Neuronal stem cell (in vitro differentiated cells): ENCODE measurements around the gene EBI3.

Source experiments
- DNase-seq: peaks from one replicate; pipeline ENCODE4 v3.0.0-alpha.2; 2013; ENCODE audit warnings: low spot score
- H2AFZ ChIP-seq: one replicate; pipeline ENCODE4 v1.6.1; 2013; ENCODE audit warnings: mild to moderate bottlenecking, low read length, inconsistent platforms
- H2AK5ac ChIP-seq: 2 replicates; pipeline ENCODE4 v1.6.1; 2013; ENCODE audit warnings: low read depth, mild to moderate bottlenecking, inconsistent platforms, low read length, moderate library complexity, mixed read lengths
- H2BK120ac ChIP-seq: 2 replicates; pipeline ENCODE4 v1.6.1; 2013; ENCODE audit warnings: low read depth, mild to moderate bottlenecking, inconsistent platforms, low read length, moderate library complexity, mixed read lengths
- H2BK12ac ChIP-seq: one replicate; pipeline ENCODE4 v1.6.1; 2013; ENCODE audit warnings: low read length, inconsistent platforms
- H2BK15ac ChIP-seq: 2 replicates; pipeline ENCODE4 v1.6.1; 2013; ENCODE audit warnings: mild to moderate bottlenecking, low read length, inconsistent platforms, mixed read lengths
- H2BK5ac ChIP-seq: one replicate; pipeline ENCODE4 v1.6.1; 2013; ENCODE audit warnings: inconsistent platforms, mild to moderate bottlenecking, low read length, moderate library complexity
- H3K14ac ChIP-seq: one replicate; pipeline ENCODE4 v1.6.1; 2013; ENCODE audit warnings: low read length, inconsistent platforms
- H3K18ac ChIP-seq: 2 replicates; pipeline ENCODE4 v1.6.1; 2013; ENCODE audit warnings: low read length, inconsistent platforms
- H3K23ac ChIP-seq: 2 replicates; pipeline ENCODE4 v1.6.1; 2013; ENCODE audit warnings: low read depth, mild to moderate bottlenecking, mixed read lengths, low read length, inconsistent platforms; ENCODE audit not compliant: poor library complexity
- H3K27ac ChIP-seq: replicated peaks from 3 replicates; pipeline ENCODE4 v1.5.1; 2013; ENCODE audit warnings: low read length, inconsistent platforms
- H3K27me3 ChIP-seq, 3 experiments: 2 replicates each; pipeline ENCODE4 v1.6.1; 2013; ENCODE audit warnings: low read length in 3 of 3, mild to moderate bottlenecking in 2 of 3, inconsistent platforms in 1 of 3, low read depth in 1 of 3, mixed read lengths in 1 of 3, moderate library complexity in 1 of 3; ENCODE audit not compliant: control insufficient read depth in 3 of 3, insufficient read depth in 3 of 3
- H3K36me3 ChIP-seq, 2 donors: replicated peaks in 1 of 2; 2 replicates each; pipeline ENCODE4 v1.6.1; 2013; ENCODE audit warnings: low read length in 2 of 2; ENCODE audit not compliant: control insufficient read depth in 2 of 2, insufficient read depth in 2 of 2
- H3K4ac ChIP-seq: 2 replicates; pipeline ENCODE4 v1.6.1; 2013; ENCODE audit warnings: inconsistent platforms, mild to moderate bottlenecking, low read length, moderate library complexity
- H3K4me1 ChIP-seq, 2 donors: 1 replicate in 1 of 2; 2 replicates in 1 of 2; pipeline ENCODE4 v1.6.1; 2013; ENCODE audit warnings: low read length in 2 of 2, low read depth in 1 of 2; ENCODE audit not compliant: control insufficient read depth in 2 of 2, insufficient read depth in 1 of 2
- H3K4me2 ChIP-seq: one replicate; pipeline ENCODE4 v1.6.1; 2013; ENCODE audit warnings: mild to moderate bottlenecking, low read length, inconsistent platforms; ENCODE audit not compliant: insufficient read depth, poor library complexity, severe bottlenecking
- H3K4me3 ChIP-seq, 2 donors: 2 replicates each; pipeline ENCODE4 v1.5.1; 2013; ENCODE audit warnings: low read length in 2 of 2, mild to moderate bottlenecking in 2 of 2, inconsistent platforms in 1 of 2, moderate library complexity in 1 of 2
- H3K79me1 ChIP-seq: one replicate; pipeline ENCODE4 v1.6.1; 2013; ENCODE audit warnings: low read depth, mild to moderate bottlenecking, inconsistent platforms, low read length, moderate library complexity
- H3K9ac ChIP-seq: one replicate; pipeline ENCODE4 v1.6.1; 2013; ENCODE audit warnings: mild to moderate bottlenecking, low read depth, low read length, inconsistent platforms; ENCODE audit not compliant: poor library complexity
- H3K9me3 ChIP-seq, 2 donors: replicated peaks in 1 of 2; 2 replicates each; pipeline versions ENCODE3 to v1.6.1; 2013; ENCODE audit warnings: low read length in 2 of 2, mild to moderate bottlenecking in 2 of 2, inconsistent platforms in 1 of 2, low read depth in 1 of 2, mixed read lengths in 1 of 2, moderate library complexity in 1 of 2; ENCODE audit not compliant: control insufficient read depth in 2 of 2, insufficient read depth in 1 of 2
- H4K8ac ChIP-seq: one replicate; pipeline ENCODE4 v1.6.1; 2013; ENCODE audit warnings: low read depth, mild to moderate bottlenecking, inconsistent platforms, low read length, moderate library complexity
- H4K91ac ChIP-seq: one replicate; pipeline ENCODE4 v1.6.1; 2013; ENCODE audit warnings: low read length, low read depth, mild to moderate bottlenecking, inconsistent platforms; ENCODE audit not compliant: poor library complexity
- WGBS, 2 donors: extraction: QIAGEN DNeasy Blood & Tissue Kit; methylation state at CpG; one replicate each; pipeline ENCODE4 v1.1.7; 2013; ENCODE audit warnings: missing lambda C conversion rate in 2 of 2, mixed read lengths in 1 of 2; ENCODE audit not compliant: insufficient read length in 2 of 2, insufficient replicate concordance in 1 of 2; ENCODE audit errors: extremely low coverage in 2 of 2; 5-methylcytosine and 5-hydroxymethylcytosine counted together

EBI3 gene

GRCh38 chr19:4194353-4194752 lies 35.0 kb upstream of the EBI3 start:
- H3K36me3 ChIP-seq, result no peaks in the 10 kb centered on the region
- peaks cover 0 to 19% (median 17%) of the 10 kb centered on the region in 3 experiments for H3K27me3 ChIP-seq
- H2BK120ac ChIP-seq, result no peak overlapping the region
- H3K23ac ChIP-seq, result no peak overlapping the region
- H3K14ac ChIP-seq, result no peak overlapping the region
- no peak overlapping the region for H2BK12ac ChIP-seq
- no peak for DNase-seq
- H3K4me1 ChIP-seq, result peaks cover 0 to 1% of the 10 kb centered on the region in 2 donors
- no peak overlapping the region for H4K91ac ChIP-seq
- H4K8ac ChIP-seq, result no peak overlapping the region
- H3K4me2 ChIP-seq, result no peak overlapping the region
- no CpG with 5 or more reads among the region's 7 CpGs for WGBS, 2 donors
- H2BK15ac ChIP-seq, result no peak overlapping the region
- peak overlapping the region; percentile 20 for H2AFZ ChIP-seq
- H2AK5ac ChIP-seq, result no peak overlapping the region
- H3K79me1 ChIP-seq, result no peaks in the 10 kb centered on the region
- H3K9me3 ChIP-seq, result peaks cover 0 to 5% of the 10 kb centered on the region in 2 donors
- no peak overlapping the region for H3K4me3 ChIP-seq
- H2BK5ac ChIP-seq, result no peak overlapping the region
- no peak overlapping the region for H3K9ac ChIP-seq
- H3K27ac ChIP-seq, result no peak overlapping the region
- H3K18ac ChIP-seq, result no peak overlapping the region
- no peak overlapping the region for H3K4ac ChIP-seq

- Histone ChIP-seq H3K18ac (no peak overlapping the region), H3K27me3 (peaks cover 0 to 30% (median 26%) of the 10 kb centered on the region in 3 experiments), H2BK12ac (no peak overlapping the region), H3K23ac (no peak overlapping the region), H2BK120ac (no peak overlapping the region), H2AK5ac (no peak overlapping the region), H2AFZ (no peak overlapping the region), H3K79me1 (no peaks in the 10 kb centered on the region), H3K14ac (no peak overlapping the region), H3K9me3 (peaks cover 0 to 5% of the 10 kb centered on the region in 2 donors), H3K9ac (no peak overlapping the region), H2BK15ac (no peak overlapping the region), H4K8ac (no peak overlapping the region), H3K4ac (no peak overlapping the region), H3K4me3 (no peak overlapping the region), H3K4me1 (peaks cover 0 to 1% of the 10 kb centered on the region in 2 donors), H2BK5ac (no peak overlapping the region), H3K27ac (no peak overlapping the region), H4K91ac (no peak overlapping the region), H3K36me3 (no peaks in the 10 kb centered on the region), H3K4me2 (no peak overlapping the region)
- no CpG with 5 or more reads among the region's 8 CpGs for WGBS, 2 donors
- DNase-seq, result no peak
Observed at GRCh38 chr19:4196009-4196408, 33.3 kb upstream of the EBI3 start.

DNA sequence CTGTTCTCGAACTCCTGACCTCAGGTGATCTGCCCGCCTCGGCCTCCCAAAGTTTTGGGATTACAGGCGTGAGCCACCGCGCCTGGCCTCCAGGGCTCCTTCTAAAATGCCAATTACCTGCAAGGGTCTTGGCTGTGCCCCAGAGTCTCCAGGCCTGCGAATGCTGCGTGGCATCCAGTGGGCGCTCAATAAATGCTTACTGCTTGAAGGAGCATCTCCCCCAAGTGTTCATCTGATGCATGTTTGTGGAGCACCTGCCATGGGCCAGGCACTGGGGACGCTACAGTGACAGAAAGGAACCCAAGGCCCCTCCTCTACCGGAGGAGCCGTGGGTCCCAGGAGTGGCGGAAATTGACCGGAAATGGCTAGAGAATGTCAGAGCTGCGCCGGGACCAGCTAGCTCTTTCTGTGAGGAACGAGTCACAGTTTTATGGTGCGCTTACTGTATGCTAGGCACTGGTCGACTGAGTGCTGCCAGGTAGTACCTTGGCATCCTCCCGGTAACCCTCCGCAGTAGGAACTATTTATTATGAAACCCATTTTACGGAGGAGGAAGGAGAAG lies 32.7 kb upstream of the EBI3 start:
- Histone ChIP-seq H3K14ac (no peak overlapping the region), H3K27me3 (peaks cover 0 to 30% (median 26%) of the 10 kb centered on the region in 3 experiments)
- no CpG with 5 or more reads among the region's 22 CpGs for WGBS, 2 donors

DNA sequence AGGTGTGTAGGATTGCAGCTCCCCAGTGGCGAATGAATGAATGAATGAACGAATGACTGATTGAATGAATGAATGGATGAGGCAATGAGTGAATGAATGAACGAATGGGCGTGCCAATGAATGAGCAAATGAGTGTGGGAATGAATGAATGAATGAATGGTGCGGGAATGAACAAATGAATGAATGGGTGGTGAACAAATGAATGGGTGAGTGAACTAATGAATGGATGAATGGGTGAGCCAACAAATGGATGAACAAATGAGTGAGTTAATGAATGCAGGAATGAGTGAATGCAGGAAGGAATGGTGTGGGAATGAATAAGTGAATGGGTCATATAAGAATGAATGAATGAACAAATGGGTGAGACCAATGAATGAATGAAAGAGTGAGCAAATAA lies 32.1 kb upstream of the EBI3 start:
- H3K36me3 ChIP-seq, result no peaks in the 10 kb centered on the region
- no peaks in the 10 kb centered on the region for H3K79me1 ChIP-seq
- H3K4me2 ChIP-seq, result no peak overlapping the region
- no peak overlapping the region for H3K18ac ChIP-seq
- H2BK12ac ChIP-seq, result no peak overlapping the region
- peaks cover 0 to 30% (median 26%) of the 10 kb centered on the region in 3 experiments for H3K27me3 ChIP-seq
- H3K23ac ChIP-seq, result no peak overlapping the region
- no peak overlapping the region for H3K4ac ChIP-seq
- no peak overlapping the region for H3K27ac ChIP-seq
- H2AFZ ChIP-seq, result no peak overlapping the region
- peaks cover 0 to 1% of the 10 kb centered on the region in 2 donors for H3K4me1 ChIP-seq
- H3K14ac ChIP-seq, result no peak overlapping the region
- WGBS, 2 donors, result no CpG with 5 or more reads among the region's 5 CpGs
- no peak overlapping the region for H2BK5ac ChIP-seq
- no peak overlapping the region for H2AK5ac ChIP-seq
- peaks cover 0 to 5% of the 10 kb centered on the region in 2 donors for H3K9me3 ChIP-seq
- H3K9ac ChIP-seq, result no peak overlapping the region
- no peak overlapping the region for H2BK15ac ChIP-seq
- H4K91ac ChIP-seq, result no peak overlapping the region
- H4K8ac ChIP-seq, result no peak overlapping the region
- no peak overlapping the region for H2BK120ac ChIP-seq
- H3K4me3 ChIP-seq, result no peak overlapping the region
- no peak for DNase-seq

More for the DNA sequence above, 32.7 kb upstream of the EBI3 start:
- Histone ChIP-seq H4K91ac (no peak overlapping the region), H3K4ac (no peak overlapping the region), H3K27ac (no peak overlapping the region), H3K4me2 (peak overlapping the region; percentile 4), H3K4me3 (no peak overlapping the region), H3K79me1 (no peaks in the 10 kb centered on the region), H2BK12ac (no peak overlapping the region), H3K23ac (no peak overlapping the region), H2BK5ac (no peak overlapping the region), H2AFZ (no peak overlapping the region), H2BK120ac (no peak overlapping the region), H3K18ac (no peak overlapping the region), H3K4me1 (peaks cover 0 to 1% of the 10 kb centered on the region in 2 donors), H2BK15ac (no peak overlapping the region), H4K8ac (no peak overlapping the region), H2AK5ac (no peak overlapping the region), H3K36me3 (no peaks in the 10 kb centered on the region), H3K9ac (no peak overlapping the region), H3K9me3 (peaks cover 0 to 5% of the 10 kb centered on the region in 2 donors)
- no peak for DNase-seq
